Measurements from ENCODE around the gene SIGLEC12. TPM values are rescaled to one million over a fixed set of nuclear protein-coding genes. Genes with fewer than 3 reads are reported as not detected.
"Not testable (repeated sequence)": the region's sequence is repeated elsewhere in the genome, so short reads cannot be mapped to it uniquely, and the experiment has no call there.

Gene SIGLEC12
- total RNA-seq, 2 experiments from 2014 or later = 0.98 to 3.9 TPM

DNA sequence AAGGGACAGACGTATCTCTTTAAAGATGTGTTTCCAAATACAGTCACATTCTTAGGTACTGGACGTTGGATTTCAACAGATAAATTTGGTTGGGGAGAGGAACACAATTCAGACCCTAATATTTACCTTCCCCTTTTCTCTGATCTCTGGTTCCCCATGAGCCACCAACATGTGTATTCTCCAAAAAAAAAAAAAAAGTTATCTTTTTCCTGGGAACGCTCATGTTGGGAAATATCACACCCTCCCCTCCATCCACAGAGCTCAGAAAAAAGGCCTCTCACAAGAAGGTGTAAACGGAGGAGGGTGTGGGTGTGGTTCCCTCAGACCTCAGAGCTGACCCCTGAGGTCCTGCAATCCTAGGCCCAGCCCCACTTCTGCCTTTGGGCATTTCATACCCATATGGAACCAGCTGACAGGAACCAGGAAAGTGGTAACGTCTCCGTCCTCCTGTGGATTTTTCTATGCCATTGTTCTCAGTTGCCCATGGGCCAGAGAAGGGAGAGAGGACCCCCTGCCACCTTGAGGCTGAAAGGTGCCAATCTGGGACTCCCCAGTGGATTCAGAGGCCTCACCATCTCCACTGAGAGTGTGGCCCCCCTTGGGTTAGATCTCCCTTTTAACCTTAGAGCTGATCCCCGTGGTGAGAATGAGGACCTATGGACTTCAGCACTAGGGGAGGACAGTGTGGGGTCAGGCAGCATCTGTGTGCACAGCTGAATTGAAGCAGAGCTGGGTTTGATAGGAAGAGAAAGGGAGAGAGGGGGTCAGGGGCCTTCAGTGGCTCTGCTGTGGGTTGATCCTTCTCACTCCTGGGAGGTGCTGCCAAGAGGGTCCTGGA lies 8.4 kb upstream of the SIGLEC12 start:
- H3K4me3 Mint-ChIP-seq = no peak overlapping the region
- H3K36me3 Mint-ChIP-seq = no peaks in the 10 kb centered on the region
- CTCF ChIA-PET = interaction anchor here (1.1 to 1.6 kb wide), 3 partner anchors 36 to 147 kb away, joined by 3 read pairs; no protein-coding TSS in a partner anchor
- ATAC-seq = no peak
- H3K27ac Mint-ChIP-seq = no peak overlapping the region
- H3K4me1 Mint-ChIP-seq = peaks cover 9% of the 10 kb centered on the region
- no peaks in the 10 kb centered on the region for H3K9me3 Mint-ChIP-seq (ENCODE audit: low read depth)
- H3K27me3 Mint-ChIP-seq = peaks cover 31% of the 10 kb centered on the region
- no peak for DNase-seq

DNA sequence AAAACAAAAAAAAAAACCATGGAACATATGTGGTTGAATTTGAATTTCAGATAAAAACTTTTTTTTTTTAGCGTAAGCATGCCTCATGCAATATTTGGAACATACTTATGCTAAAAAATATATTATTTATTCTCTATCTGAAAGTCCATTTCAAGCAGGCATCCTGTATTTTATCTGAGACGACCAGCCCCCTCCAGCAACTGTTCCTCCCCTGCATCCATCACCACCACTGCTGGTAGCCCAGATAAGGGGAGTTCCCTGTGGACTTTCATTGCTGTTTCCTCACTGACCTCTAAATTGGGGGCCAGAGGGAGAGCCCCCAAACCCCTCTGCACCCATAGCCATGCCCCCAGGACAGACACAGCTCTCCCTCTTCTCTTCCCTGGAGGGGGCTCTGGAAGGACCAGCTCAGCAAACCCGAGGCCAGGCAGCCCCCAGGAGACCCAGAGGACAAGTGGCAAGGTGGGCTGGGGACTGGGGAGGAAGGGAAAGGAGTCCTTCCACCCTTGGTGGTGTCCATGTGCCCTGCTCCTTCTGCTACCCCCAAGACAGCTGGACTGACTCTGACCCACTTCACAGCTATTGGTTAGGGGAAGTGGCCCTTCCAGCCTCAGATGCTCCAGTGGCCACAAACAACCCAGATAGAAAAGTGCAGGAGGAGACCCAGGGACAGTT lies 6.6 kb upstream of the SIGLEC12 start:
- Mint-ChIP-seq H3K4me1 (peaks cover 12% of the 10 kb centered on the region), H3K9me3 (ENCODE audit: low read depth) (peaks cover 5% of the 10 kb centered on the region)
- no peak for ATAC-seq

DNA sequence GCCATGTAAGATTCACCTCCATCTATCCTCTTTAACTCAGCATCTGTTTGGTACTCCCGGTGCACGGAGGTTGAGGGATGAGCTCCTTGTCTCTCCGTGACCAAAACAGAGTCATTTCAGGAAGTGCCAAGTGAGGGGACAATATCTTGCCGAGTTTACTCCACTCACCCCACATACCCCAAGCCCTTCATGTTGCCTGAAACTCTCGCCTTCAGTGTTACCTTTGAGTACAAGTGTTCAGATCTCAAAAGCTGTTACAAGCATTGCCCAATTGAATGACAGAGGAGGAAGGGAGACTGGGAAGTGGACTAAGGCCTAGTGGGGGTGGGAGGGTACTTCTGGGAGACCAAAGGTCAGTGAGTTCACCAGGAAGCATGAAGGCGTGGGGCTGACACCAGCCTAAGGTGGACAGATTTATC lies 6.0 kb upstream of the SIGLEC12 start:
- peaks cover 19% of the 10 kb centered on the region for H3K27me3 Mint-ChIP-seq
- no peaks in the 10 kb centered on the region for H3K36me3 Mint-ChIP-seq
- H3K27ac Mint-ChIP-seq = no peak overlapping the region
- ATAC-seq (no peak), DNase-seq (no peak)
- CTCF ChIA-PET = interaction anchor here (0.7 kb wide), 1 partner anchor 150 kb away, joined by 3 read pairs; no protein-coding TSS in a partner anchor
- H3K4me1 Mint-ChIP-seq = peaks cover 16% of the 10 kb centered on the region
- no peak overlapping the region for H3K4me3 Mint-ChIP-seq
- peaks cover 5% of the 10 kb centered on the region for H3K9me3 Mint-ChIP-seq (ENCODE audit: low read depth)

More for the DNA sequence above, 6.6 kb upstream of the SIGLEC12 start:
- no peak for DNase-seq
- H3K4me3 Mint-ChIP-seq = no peak overlapping the region
- H3K36me3 Mint-ChIP-seq = no peaks in the 10 kb centered on the region
- H3K27ac Mint-ChIP-seq = no peak overlapping the region
- peaks cover 24% of the 10 kb centered on the region for H3K27me3 Mint-ChIP-seq
- CTCF ChIA-PET = interaction anchor here (0.5 kb wide), 1 partner anchor 159 kb away, joined by 3 read pairs; no protein-coding TSS in a partner anchor

DNA sequence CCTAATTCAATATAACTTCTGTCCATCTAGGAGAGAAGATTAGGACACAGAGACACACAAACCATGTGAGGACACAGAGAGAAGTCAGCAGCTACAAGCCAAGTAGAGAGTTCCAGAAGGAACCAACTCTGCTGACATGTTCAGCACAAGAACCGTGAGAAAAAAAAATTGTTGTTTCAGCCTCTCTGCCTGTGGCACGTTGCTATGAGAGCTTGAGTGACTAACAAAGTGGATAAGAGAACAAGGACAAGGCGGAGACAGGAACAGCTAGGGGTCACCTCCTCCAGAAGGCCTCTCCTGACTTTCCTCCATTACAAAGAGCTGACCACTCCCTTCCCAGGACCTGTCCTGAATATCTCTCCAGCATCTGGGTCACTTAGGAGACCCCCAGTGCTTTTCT lies 5.6 kb upstream of the SIGLEC12 start:
- Mint-ChIP-seq H3K4me3 (no peak overlapping the region), H3K27me3 (peaks cover 14% of the 10 kb centered on the region), H3K9me3 (ENCODE audit: low read depth) (peaks cover 5% of the 10 kb centered on the region), H3K4me1 (peaks cover 18% of the 10 kb centered on the region), H3K36me3 (no peaks in the 10 kb centered on the region), H3K27ac (no peak overlapping the region)
- CTCF ChIA-PET = interaction anchor here (0.6 to 1.9 kb wide), 4 partner anchors 8 to 150 kb away, joined by 3 to 9 read pairs (median 3); no protein-coding TSS in a partner anchor
- ATAC-seq (no peak), DNase-seq (no peak)

DNA sequence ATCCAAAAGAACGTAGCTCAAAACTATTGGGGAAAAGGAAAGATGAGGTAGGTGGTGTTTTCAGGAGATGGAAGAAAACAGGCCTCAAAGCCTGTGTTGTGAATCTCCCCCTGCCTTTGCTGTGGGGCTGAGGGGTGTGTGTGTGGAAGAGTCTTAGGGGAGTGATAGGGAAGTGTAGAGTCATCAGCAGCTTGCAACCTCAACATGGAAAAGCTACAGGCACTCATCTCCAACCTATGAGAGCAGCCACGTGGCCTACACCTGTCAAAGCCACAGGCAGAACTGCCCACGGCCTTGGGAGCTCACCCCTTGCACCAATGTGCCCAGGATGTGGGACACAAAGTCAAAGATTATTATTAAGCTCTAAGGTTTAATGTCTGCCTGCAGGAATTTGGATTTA lies 4.3 kb upstream of the SIGLEC12 start:
- peaks cover 5% of the 10 kb centered on the region for H3K9me3 Mint-ChIP-seq (ENCODE audit: low read depth)
- no peak for ATAC-seq

DNA sequence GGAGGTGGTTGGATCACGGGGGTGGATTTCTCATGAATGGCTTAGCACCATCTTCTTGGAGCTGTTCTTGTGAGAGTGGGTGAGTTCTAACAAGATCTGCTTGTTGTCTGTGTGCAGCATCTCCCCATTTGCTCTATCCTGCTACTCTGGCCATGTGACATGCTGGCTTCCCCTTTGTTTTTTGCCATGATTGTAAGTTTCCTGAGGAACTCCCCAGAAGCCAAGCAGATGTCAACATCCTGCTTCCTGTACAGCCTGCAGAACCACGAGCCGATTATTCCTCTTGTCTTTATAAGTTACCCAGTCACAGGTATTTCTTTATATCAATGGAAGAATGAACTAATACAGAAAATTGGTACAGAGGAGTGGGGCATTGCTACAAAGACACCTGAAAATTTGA lies 2.3 kb upstream of the SIGLEC12 start:
- no peak overlapping the region for H3K27ac Mint-ChIP-seq
- CTCF ChIA-PET = interaction anchor here (1.2 to 1.5 kb wide), 3 partner anchors 10 to 153 kb away, joined by 3 to 5 read pairs (median 5); no protein-coding TSS in a partner anchor
- H3K27me3 Mint-ChIP-seq = peaks cover under 1% of the 10 kb centered on the region

More for the DNA sequence above, 4.3 kb upstream of the SIGLEC12 start:
- no peak overlapping the region for H3K4me3 Mint-ChIP-seq
- no peak for DNase-seq
- H3K27me3 Mint-ChIP-seq = peaks cover 6% of the 10 kb centered on the region
- H3K27ac Mint-ChIP-seq = no peak overlapping the region
- no peaks in the 10 kb centered on the region for H3K36me3 Mint-ChIP-seq
- CTCF ChIA-PET = interaction anchor here (1.0 to 1.9 kb wide), 2 partner anchors 10 to 66 kb away, joined by 3 to 9 read pairs; no protein-coding TSS in a partner anchor
- H3K4me1 Mint-ChIP-seq = peaks cover 25% of the 10 kb centered on the region

DNA sequence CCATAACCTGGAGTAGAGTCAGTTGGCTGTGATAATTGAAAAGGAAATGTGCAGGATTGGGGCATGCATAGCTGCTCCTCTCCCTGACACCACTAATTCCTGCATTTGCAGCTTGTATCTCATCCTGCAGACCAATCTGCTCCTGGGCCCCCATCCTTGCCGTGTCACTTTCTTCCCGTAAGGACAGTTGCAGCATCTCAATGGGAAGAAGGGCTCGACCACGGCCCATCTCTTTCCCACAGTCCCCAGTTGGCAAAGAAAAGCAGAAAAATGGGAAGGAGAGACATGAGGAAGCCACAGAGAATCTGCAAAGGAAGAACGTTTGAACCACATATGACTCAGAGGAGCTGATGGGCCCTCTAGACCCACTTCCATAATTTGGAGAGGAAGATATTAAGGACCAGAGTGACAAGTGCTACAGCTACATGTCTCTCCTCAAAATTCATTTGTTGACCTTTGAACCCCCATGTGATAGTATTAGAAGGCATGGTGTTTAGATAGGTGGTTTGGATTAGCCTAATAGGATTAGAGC lies 1.8 kb upstream of the SIGLEC12 start:
- DNase-seq = no peak
- CTCF ChIA-PET = interaction anchor here (1.2 kb wide), 1 partner anchor 11 kb away, joined by 3 read pairs; no protein-coding TSS in a partner anchor
- Mint-ChIP-seq H3K36me3 (no peaks in the 10 kb centered on the region), H3K27me3 (no peaks in the 10 kb centered on the region), H3K4me1 (peaks cover 27% of the 10 kb centered on the region), H3K27ac (no peak overlapping the region), H3K9me3 (ENCODE audit: low read depth) (peaks cover 5% of the 10 kb centered on the region), H3K4me3 (no peak overlapping the region)
- ATAC-seq = no peak

More for the DNA sequence above, 2.3 kb upstream of the SIGLEC12 start:
- H3K4me3 Mint-ChIP-seq = no peak overlapping the region
- ATAC-seq = no peak
- H3K4me1 Mint-ChIP-seq = peaks cover 27% of the 10 kb centered on the region
- H3K36me3 Mint-ChIP-seq = no peaks in the 10 kb centered on the region
- peaks cover 5% of the 10 kb centered on the region for H3K9me3 Mint-ChIP-seq (ENCODE audit: low read depth)
- no peak for DNase-seq

DNA sequence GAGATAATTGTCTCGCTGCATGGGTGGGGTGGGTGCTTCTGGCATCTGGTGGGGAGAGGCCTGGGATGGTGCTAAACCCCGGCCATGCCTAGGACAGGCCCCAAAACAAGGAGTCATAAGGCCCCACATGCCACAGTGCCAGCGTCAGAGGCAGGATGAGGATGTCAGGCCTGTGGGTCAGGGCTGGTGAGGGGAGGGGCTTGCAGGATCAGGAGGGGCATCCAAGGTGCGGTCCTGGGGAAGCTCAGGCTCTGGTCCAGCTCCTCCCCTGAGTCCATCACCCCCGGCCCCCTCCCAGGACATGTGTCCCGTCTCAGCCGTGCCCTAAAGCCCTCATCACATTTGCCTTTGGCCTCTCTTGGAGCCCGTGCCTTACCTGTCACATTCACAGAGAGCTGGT lies 669 bp downstream of the SIGLEC12 start:
- H3K27ac Mint-ChIP-seq = peak overlapping the region; percentile 71
- peak; percentile 39 for ATAC-seq
- not testable (repeated sequence) for H3K9me3 Mint-ChIP-seq (ENCODE audit: low read depth); H3K36me3 Mint-ChIP-seq; DNase-seq; H3K27me3 Mint-ChIP-seq
- CTCF ChIA-PET = interaction anchor here (0.6 kb wide), 1 partner anchor 63 kb away, joined by 3 read pairs; no protein-coding TSS in a partner anchor
- H3K4me1 Mint-ChIP-seq = peaks cover 27% of the 10 kb centered on the region
- H3K4me3 Mint-ChIP-seq = peak overlapping the region; percentile 62

DNA sequence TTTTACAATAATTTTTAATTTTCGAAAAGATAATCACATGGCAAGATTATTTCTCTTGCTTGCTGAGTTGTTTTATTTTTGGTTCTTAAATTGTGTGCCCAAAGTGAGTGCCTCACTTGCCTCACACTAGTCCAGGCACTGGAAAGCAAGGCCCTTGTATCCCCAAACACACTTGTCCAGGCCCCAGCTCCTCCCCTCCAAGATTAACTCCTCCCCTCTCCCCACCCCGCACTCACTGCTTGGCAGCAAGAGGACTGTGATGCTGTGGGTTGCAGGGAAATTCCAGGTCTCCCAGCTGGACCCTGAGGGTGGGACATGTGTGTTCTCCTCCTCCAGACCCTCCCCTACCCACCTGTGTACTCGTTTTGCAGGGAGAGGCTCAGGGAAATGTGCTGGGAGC lies 3.9 kb downstream of the SIGLEC12 start:
- DNase-seq = no peak

DNA sequence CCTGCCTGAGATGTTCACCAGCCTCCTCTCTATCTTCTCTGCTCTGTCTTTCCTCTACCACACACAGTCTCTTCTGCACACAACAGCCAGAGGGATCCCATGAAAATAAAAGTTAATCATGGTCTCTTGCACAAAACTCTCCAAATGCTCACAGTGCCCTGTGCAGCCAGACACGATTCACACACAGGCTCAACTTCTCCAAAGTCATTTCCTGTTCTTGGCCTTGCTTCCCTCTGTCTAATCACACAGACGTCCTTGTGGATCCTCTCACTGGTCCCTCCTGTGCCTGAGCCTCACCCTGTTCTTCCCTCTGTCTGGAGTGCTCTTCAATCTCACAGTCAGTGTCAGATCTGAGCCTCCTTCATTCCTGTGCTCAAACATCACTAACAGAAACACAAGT lies 7.8 kb downstream of the SIGLEC12 start:
- Mint-ChIP-seq H3K27ac (no peak overlapping the region), H3K27me3 (peaks cover 7% of the 10 kb centered on the region), H3K9me3 (ENCODE audit: low read depth) (no peaks in the 10 kb centered on the region), H3K4me1 (peaks cover 3% of the 10 kb centered on the region), H3K4me3 (no peak overlapping the region), H3K36me3 (peaks cover 7% of the 10 kb centered on the region)
- DNase-seq (no peak), ATAC-seq (no peak)
- CTCF ChIA-PET = no interaction called here

More for the DNA sequence above, 3.9 kb downstream of the SIGLEC12 start:
- no peak overlapping the region for H3K27ac Mint-ChIP-seq
- CTCF ChIA-PET = interaction anchor here (1.0 to 1.1 kb wide), 2 partner anchors 18 to 25 kb away, joined by 3 read pairs; no protein-coding TSS in a partner anchor
- no peak overlapping the region for H3K4me3 Mint-ChIP-seq
- peaks cover 20% of the 10 kb centered on the region for H3K4me1 Mint-ChIP-seq
- peaks cover 7% of the 10 kb centered on the region for H3K27me3 Mint-ChIP-seq
- no peak for ATAC-seq
- no peaks in the 10 kb centered on the region for H3K9me3 Mint-ChIP-seq (ENCODE audit: low read depth)
- peaks cover 7% of the 10 kb centered on the region for H3K36me3 Mint-ChIP-seq

DNA sequence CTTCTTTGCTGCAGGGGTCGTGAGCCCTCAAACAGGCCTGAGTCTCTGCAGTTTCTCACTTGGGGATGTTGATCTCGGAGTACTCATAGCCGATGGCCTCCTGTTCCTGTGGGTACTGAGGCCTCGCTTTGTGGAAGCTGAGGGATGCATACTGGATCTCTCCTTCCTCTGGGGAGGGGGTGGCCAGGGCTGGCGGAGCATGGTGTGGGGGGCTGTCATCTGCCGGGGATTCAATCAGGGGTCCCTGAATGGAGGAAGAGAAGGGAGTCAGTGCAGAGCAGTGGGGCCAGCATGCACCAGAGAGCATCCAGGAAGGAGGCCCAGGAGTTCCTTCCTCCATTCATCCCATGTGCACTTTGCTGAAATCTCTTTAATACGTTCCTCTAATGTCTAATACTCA lies 10.0 kb downstream of the SIGLEC12 start:
- no peaks in the 10 kb centered on the region for H3K9me3 Mint-ChIP-seq (ENCODE audit: low read depth)
- H3K27me3 Mint-ChIP-seq = peaks cover 7% of the 10 kb centered on the region
- H3K4me3 Mint-ChIP-seq = no peak overlapping the region
- DNase-seq (no peak), ATAC-seq (no peak)
- H3K27ac Mint-ChIP-seq = no peak overlapping the region
- CTCF ChIA-PET = no interaction called here
- H3K36me3 Mint-ChIP-seq = peaks cover 7% of the 10 kb centered on the region
- peaks cover 5% of the 10 kb centered on the region for H3K4me1 Mint-ChIP-seq

DNA sequence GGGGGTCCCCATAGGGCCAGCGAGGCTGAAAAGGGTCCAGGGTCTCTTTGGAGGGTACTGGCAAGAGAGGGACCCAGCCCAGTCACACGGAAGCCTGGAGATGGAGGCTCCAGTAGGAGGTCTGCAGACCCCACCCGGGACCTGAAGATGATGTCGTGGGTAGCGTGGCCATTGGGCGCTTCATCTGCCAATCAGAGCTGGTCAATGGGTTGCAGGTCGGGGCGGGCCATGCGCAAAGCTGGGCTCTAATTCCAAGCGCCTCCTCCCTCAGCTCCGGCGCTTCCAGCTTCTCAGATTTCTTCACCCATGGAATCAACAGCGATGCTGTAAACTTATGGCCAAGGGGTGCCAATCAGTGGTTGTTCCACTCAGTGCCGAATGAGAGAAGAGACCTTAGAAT lies 10.9 kb downstream of the SIGLEC12 start:
- Mint-ChIP-seq H3K4me1 (peaks cover 5% of the 10 kb centered on the region), H3K27me3 (peaks cover 7% of the 10 kb centered on the region), H3K4me3 (no peak overlapping the region), H3K36me3 (peaks cover 7% of the 10 kb centered on the region), H3K9me3 (ENCODE audit: low read depth) (peaks cover 2% of the 10 kb centered on the region), H3K27ac (no peak overlapping the region)
- CTCF ChIA-PET = no interaction called here
- DNase-seq = no peak
- ATAC-seq = no peak

DNA sequence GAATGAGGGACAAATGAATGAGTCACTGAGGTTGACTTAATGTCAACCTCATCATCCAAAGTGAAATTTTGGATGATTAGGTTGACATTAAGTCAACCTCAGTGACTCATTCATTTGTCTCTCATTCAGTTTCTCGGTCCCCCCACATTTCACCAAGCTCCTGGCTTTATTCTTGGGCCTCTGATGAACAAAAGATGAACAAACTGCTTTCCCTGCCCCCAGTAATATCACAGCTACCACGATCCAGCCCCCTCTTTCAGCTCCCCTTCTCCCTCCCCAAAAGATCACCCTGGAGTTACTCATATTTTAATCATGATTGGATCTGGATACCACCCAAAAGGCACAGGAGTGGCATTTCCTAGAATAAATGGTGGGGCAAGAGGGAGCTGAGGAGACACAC lies 12.5 kb downstream of the SIGLEC12 start:
- no peak for DNase-seq
- Mint-ChIP-seq H3K9me3 (ENCODE audit: low read depth) (peaks cover 2% of the 10 kb centered on the region), H3K4me3 (no peak overlapping the region), H3K36me3 (peaks cover 5% of the 10 kb centered on the region), H3K4me1 (peaks cover 5% of the 10 kb centered on the region), H3K27ac (no peak overlapping the region), H3K27me3 (peaks cover 11% of the 10 kb centered on the region)
- no peak for ATAC-seq
- CTCF ChIA-PET = no interaction called here
